HG03354 (cell line): ENCODE measurements around the gene RANBP3L.
"Not testable (repeated sequence)": the region's sequence is repeated elsewhere in the genome, so short reads cannot be mapped to it uniquely, and the experiment has no call there.

Experiments
- ATAC-seq: cut with Tn5 transposase; IDR thresholded peaks from one replicate; pipeline ENCODE4 v1.9.1; 2021; ENCODE audit warnings: mild to moderate bottlenecking; ENCODE audit not compliant: unreplicated experiment, poor library complexity, severe bottlenecking

RANBP3L gene

GRCh38 chr5:36301858-36302603 lies at the start of gene RANBP3L:
TSS of gene RANBP3L (minus strand) at chr5:36301902. CDS start at chr5:36301416, 486 bp downstream.
- ATAC-seq, result peak; percentile 53

- no peak for ATAC-seq
These were observed 45.4 kb upstream of the RANBP3L start for GRCh38 chr5:36346896-36347690.

- no peak for ATAC-seq
These were observed 43.2 kb upstream of the RANBP3L start for GRCh38 chr5:36344899-36345298.

GRCh38 chr5:36341720-36342119 lies 40.0 kb upstream of the RANBP3L start:
- not testable (repeated sequence) for ATAC-seq

GRCh38 chr5:36337597-36337996 lies 35.9 kb upstream of the RANBP3L start:
- ATAC-seq, result no peak

- ATAC-seq, result no peak
These were observed 32.6 kb upstream of the RANBP3L start for GRCh38 chr5:36334315-36334714.

- ATAC-seq, result not testable (repeated sequence)
These were observed 31.0 kb upstream of the RANBP3L start for GRCh38 chr5:36332720-36333119.

- no peak for ATAC-seq
These were observed 23.5 kb upstream of the RANBP3L start for GRCh38 chr5:36325196-36325595.

GRCh38 chr5:36323926-36324781 lies 22.5 kb upstream of the RANBP3L start:
- ATAC-seq, result no peak

GRCh38 chr5:36312953-36313672 lies 11.4 kb upstream of the RANBP3L start:
- ATAC-seq, result no peak

- no peak for ATAC-seq
These were observed 10.3 kb upstream of the RANBP3L start for GRCh38 chr5:36311956-36312355.

- no peak for ATAC-seq
These were observed 8.4 kb upstream of the RANBP3L start for GRCh38 chr5:36310138-36310537.

GRCh38 chr5:36305571-36306326 lies 4.0 kb upstream of the RANBP3L start:
- ATAC-seq, result peak; percentile 76

GRCh38 chr5:36304095-36304805 lies 2.5 kb upstream of the RANBP3L start:
- no peak for ATAC-seq

GRCh38 chr5:36300927-36301540 lies 668 bp downstream of the RANBP3L start:
- no peak for ATAC-seq

- no peak for ATAC-seq
These were observed 1.3 kb downstream of the RANBP3L start for GRCh38 chr5:36300191-36300926.

GRCh38 chr5:36298552-36298951 lies 3.1 kb downstream of the RANBP3L start:
- ATAC-seq, result no peak
